ENCODE data around the gene KCNT2. TPM values are rescaled to one million over a fixed set of nuclear protein-coding genes. Genes with fewer than 3 reads are reported as not detected.

KCNT2 gene
- total RNA-seq, 4 donors from 2014 or later = 0.18 to 3.3 (median 2.0) TPM

DNA sequence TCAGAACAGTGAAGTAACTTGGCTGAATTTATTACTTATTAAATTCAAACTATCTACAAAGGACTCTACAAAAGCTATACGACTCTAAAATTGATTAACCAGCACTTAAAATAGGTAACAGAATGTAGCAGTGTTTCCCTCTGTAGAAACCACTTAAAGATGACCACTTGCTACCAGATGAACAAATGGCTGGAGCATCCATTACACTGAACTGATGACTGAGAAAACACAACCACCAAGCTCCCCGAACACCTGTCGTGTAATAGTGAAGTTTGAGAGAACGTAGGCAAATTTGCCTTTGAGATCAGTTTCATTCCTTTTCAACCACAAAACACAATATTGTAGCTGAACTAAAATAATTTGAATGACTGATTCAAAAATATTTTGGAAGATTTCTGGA, 226.7 kb downstream of the KCNT2 start:
- Histone ChIP-seq H3K36me3 (no peaks in the 10 kb centered on the region), H3K4me1 (no peaks in the 10 kb centered on the region), H3K9me3 (no peaks in the 10 kb centered on the region), H3K4me3 (no peak overlapping the region), H3K27ac (no peak overlapping the region), H3K27me3 (no peaks in the 10 kb centered on the region)
- TF ChIP-seq POLR2A (IDR thresholded peaks at IDR 0.05) = no peak
- TF ChIP-seq, protein P1, sequence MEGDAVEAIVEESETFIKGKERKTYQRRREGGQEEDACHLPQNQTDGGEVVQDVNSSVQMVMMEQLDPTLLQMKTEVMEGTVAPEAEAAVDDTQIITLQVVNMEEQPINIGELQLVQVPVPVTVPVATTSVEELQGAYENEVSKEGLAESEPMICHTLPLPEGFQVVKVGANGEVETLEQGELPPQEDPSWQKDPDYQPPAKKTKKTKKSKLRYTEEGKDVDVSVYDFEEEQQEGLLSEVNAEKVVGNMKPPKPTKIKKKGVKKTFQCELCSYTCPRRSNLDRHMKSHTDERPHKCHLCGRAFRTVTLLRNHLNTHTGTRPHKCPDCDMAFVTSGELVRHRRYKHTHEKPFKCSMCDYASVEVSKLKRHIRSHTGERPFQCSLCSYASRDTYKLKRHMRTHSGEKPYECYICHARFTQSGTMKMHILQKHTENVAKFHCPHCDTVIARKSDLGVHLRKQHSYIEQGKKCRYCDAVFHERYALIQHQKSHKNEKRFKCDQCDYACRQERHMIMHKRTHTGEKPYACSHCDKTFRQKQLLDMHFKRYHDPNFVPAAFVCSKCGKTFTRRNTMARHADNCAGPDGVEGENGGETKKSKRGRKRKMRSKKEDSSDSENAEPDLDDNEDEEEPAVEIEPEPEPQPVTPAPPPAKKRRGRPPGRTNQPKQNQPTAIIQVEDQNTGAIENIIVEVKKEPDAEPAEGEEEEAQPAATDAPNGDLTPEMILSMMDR (IDR thresholded peaks at IDR 0.05) = no peak
- DNase-seq = no peak

DNA sequence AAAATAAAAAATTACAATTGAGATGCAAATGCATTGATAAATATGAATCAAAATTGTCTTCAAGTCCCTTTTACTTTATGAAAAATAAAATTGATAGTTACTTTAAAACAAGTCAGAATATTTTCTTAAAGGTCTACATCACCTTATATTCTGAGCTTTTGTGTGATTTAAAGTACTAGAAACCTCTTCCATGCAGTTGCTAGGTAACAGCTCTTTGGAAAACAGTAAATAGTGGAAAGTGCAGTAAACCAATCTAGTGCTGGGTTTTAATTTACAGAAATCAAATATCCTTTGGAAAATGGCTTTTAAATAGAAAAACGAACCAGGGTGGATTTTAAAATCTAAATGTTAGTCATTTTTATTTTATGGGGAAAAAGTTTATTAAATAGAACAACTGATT, 227.9 kb downstream of the KCNT2 start:
- H3K9me3 ChIP-seq = no peaks in the 10 kb centered on the region
- no peak for TF ChIP-seq POLR2A (IDR thresholded peaks at IDR 0.05)
- TF ChIP-seq, protein P1 (IDR thresholded peaks at IDR 0.05) = no peak

DNA sequence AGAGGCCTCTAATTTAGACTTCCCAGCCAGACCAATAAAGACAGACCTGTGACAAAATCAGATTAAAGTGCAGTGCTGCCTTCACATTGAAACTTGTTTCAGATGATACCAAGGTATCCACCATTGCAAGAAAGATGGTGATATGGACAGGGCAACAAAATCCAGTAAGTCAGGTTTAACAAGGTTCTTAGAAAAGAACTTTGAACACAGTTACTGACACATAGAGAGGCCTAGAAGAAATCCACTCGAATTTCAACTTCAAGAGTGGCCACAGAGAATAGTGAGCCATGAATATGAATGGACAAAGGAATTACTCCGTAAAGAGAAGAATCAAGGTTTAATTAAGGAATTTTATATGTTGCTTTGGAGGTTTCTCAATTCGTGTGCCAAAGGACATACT, 230.4 kb downstream of the KCNT2 start:
- DNase-seq = no peak
- no peak for TF ChIP-seq POLR2A (IDR thresholded peaks at IDR 0.05)
- TF ChIP-seq, protein P1 (IDR thresholded peaks at IDR 0.05) = no peak
- H3K4me3 ChIP-seq = no peak overlapping the region
- no peaks in the 10 kb centered on the region for H3K27me3 ChIP-seq
- no peaks in the 10 kb centered on the region for H3K4me1 ChIP-seq
- H3K9me3 ChIP-seq = no peaks in the 10 kb centered on the region
- no peaks in the 10 kb centered on the region for H3K36me3 ChIP-seq
- no peak overlapping the region for H3K27ac ChIP-seq

More for the DNA sequence above, 227.9 kb downstream of the KCNT2 start:
- Histone ChIP-seq H3K4me3 (no peak overlapping the region), H3K4me1 (no peaks in the 10 kb centered on the region), H3K27ac (no peak overlapping the region), H3K27me3 (no peaks in the 10 kb centered on the region), H3K36me3 (no peaks in the 10 kb centered on the region)
- DNase-seq = no peak

DNA sequence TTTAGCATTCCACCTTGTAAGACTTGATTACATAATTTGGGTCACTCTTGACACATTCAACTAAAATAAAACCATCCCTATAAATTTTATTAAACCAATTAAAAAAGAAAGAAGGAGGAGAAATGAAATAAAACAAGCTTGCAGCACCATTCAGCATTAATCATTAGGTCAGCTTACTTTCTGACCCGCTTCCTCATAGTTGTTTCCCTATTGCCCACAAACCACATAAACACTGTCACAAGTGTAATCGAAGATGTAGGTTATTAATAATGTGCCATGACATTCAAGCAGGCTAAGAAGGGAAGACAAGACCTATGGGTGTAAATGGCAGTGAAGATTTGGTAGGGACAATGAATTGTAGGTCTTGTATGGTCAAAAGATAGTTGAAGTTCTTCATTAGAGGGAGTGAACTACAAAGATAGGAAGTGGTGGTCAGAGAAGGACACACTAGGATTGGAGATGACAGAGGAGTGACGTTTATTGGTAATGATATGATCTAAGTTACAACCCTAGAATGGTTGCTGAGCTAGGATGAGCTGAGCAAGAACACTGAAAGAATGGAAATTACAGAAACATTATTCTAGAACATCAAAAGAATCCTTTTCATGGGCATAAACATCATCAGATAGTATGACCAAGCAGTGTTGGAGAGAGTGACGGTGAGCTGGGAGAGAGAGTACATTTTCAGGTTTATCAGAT, 231.5 kb downstream of the KCNT2 start:
- Histone ChIP-seq H3K36me3 (no peaks in the 10 kb centered on the region), H3K27me3 (no peaks in the 10 kb centered on the region), H3K9me3 (no peaks in the 10 kb centered on the region), H3K4me1 (no peaks in the 10 kb centered on the region), H3K27ac (no peak overlapping the region), H3K4me3 (no peak overlapping the region)
- DNase-seq = no peak
- TF ChIP-seq, protein P1 (IDR thresholded peaks at IDR 0.05) = no peak
- TF ChIP-seq POLR2A (IDR thresholded peaks at IDR 0.05) = no peak

DNA sequence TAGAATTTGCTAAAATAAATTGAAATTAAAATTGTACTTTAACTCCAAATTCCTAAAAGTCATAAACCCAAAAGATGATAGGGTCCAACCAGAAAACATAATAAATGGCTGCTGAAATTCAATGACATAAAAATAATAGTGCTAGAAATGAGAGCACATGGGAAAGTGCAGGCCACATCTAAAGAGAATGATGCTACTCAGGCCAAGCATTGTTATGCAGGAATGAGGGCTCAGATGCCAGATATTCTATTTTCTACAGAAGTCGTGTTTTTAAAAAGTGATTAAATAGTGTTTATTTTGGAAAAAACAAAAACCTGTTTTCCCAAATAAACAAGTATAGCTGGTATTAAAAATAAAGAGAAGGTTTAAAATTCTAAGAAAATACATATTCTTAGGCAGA, 234.4 kb downstream of the KCNT2 start:
- Histone ChIP-seq H3K9me3 (no peaks in the 10 kb centered on the region), H3K4me3 (no peak overlapping the region), H3K4me1 (no peaks in the 10 kb centered on the region), H3K27ac (no peak overlapping the region), H3K27me3 (no peaks in the 10 kb centered on the region), H3K36me3 (no peaks in the 10 kb centered on the region)
- DNase-seq = no peak
- TF ChIP-seq, protein P1 (IDR thresholded peaks at IDR 0.05) = no peak
- no peak for TF ChIP-seq POLR2A (IDR thresholded peaks at IDR 0.05)

All from Peyer's patch (tissue), 4 donors.